CD4-positive, alpha-beta T cell treated with Interleukin-15 for 1 hour (primary cell): Measurements from ENCODE around the gene RYR2.

Experiments used
- DNase-seq: peaks from one replicate; pipeline ENCODE4 v3.0.0-alpha.2; 2020

Gene RYR2

DNA sequence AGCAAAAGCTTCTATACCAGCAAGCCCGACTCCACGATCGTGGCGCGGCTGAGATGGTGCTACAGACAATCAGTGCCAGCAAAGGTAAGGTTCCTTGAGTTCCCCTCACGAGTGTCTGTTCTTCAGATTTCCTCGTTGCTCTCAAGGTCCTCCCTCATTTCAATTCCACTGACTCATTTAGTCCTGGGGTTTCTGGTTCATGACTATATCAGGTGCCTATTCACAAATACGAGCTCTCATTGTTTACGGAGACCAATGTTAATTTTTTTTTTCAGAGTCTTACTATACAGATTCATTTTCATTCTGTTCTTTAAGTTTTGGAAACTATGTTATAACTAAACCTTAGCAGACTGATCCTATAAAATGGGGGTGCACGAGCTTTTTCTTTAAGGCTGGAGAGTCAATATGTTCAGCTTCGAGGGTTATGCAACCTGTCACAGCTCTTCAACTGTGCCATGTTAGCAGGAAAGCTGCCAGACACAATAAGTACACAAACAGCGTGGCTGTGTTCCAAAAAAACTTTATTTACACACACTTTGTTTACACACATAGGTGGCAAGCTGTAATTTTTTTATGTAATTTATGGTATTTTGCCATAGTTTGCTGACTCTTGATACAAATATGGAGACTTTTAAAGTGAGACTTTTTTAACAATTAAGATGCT, 714.5 kb downstream of the RYR2 start:
- DNase-seq, result no peak

GRCh38 chr1:237759377-237759776, 717.4 kb downstream of the RYR2 start:
- no peak for DNase-seq

DNA sequence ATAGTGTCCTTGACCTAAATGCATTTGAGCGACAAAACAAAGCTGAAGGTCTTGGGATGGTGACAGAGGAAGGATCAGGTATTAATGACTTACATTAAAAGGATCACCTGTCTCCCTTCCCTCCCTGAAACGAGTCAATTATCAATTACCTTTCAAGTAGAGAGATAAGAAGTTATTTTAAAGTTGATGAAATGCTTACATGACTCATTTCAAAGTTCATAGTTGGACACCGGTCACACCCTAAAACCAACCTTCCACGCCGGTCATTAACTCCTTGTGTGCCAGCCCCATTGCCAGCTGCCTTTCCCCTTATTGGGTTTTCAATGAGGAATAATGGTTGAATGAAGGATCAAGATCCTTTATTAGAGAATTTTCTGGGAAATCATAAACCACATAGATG, 719.0 kb downstream of the RYR2 start:
- no peak for DNase-seq

GRCh38 chr1:237763137-237763536, 721.2 kb downstream of the RYR2 start:
- no peak for DNase-seq

DNA sequence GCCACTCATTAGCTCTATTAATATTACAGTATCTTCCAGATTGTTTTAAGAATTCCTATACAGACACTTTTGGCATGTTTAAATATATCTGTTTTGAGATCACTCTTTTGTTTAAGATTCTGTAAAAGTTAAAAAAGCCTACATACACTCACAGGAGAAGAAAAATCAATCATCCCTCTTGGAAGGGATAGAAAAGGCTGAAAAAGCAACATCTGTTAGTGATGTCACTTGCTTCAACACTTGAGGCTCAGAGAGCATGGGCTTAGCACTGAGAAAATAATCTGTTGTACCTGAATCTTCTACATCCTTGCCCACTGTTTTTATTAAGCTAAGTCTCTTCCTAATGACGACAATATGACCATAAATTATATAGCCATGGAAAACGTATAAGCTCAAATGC, 721.8 kb downstream of the RYR2 start:
- DNase-seq, result no peak

DNA sequence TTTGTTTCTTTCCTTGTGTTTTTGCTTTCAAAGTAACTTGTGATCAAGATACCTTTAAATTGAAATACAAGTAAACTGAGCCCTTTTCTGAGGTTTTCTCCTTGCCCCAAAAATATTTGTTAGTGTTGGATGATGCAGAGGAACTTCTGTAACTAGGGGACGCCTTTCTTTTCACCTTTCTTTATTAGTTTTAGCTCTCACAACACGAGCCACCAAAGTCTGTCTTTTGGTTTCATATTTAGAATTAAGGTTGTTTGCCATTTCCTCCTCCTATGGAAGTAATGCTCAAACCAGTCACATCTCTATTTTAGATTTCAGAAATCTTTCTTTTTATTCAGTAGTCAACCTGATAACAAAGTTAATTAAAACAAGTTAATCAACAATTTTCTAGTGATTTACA, 727.9 kb downstream of the RYR2 start:
- no peak for DNase-seq

- no peak for DNase-seq
These were observed 730.0 kb downstream of the RYR2 start for GRCh38 chr1:237772009-237772408.

GRCh38 chr1:237774246-237774645, 732.3 kb downstream of the RYR2 start:
- DNase-seq, result no peak

DNA sequence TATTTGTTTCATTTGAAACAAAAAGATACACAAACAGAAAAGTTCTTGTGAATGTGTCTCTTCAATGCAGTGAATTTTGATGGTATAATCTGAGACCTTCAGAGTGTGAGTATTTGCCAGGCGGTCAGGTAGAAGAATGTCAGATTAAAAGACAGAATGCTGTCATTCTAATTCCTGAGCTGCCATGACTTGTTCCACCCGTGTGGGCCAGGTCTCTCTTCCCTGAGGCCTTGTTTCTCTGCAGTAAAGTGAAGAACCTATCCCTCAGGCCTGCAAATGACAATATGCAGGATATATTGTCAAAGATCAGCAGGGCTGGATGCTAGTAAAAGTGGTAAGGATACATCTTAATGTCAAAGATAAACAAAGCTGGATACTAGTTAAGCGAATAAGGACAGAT, 737.4 kb downstream of the RYR2 start:
- DNase-seq, result no peak

DNA sequence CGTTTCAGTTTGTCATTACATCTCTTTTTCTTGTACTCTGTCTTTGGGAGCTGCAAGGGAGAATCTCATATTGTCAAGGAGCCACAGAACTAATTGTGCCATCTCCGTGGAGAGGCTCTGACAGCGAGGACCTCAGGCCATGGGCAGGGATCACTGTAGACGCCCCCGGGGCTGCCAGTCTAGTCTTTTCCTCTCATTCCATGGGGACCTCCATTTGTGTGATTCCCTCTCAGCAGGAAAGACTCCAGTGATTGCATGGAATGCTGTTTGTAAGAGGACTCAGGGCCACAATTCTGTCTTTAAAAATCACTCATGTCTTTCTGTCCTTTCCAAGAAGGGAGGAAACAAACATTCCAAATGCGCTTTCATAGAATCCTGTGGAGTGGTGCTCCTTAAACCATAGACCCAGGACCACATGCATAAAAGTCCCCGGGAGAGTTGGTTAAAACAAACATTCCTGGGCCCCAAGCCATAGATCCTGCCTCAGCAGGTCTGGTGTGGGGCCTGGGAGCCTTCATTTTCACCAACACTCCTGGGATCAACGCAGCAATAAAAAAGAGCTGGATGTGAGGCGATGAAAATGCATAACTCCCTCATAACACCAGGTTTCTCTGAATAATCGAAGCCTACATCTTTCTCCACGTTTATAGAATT, 744.2 kb downstream of the RYR2 start:
- DNase-seq, result no peak

DNA sequence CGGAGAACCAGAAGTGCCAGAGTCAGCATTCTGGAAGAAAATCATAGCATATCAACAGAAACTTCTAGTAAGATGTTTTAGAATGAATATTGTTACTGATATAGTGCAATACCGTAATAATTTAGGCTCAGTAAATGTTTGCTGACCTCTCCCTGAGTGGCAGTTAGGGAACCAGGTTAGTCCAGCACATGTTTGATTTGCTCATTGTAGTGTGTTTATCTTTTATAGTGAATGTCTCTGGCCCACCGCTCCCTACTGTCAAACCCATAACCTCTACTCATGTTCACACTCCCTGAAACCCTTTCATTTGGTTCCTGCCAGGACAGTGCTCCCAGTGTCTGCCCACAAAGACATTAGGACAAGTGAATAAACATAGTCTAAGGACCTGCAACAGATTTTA, 746.1 kb downstream of the RYR2 start:
- no peak for DNase-seq

- DNase-seq, result no peak
These were observed 747.6 kb downstream of the RYR2 start for GRCh38 chr1:237789619-237790018.

DNA sequence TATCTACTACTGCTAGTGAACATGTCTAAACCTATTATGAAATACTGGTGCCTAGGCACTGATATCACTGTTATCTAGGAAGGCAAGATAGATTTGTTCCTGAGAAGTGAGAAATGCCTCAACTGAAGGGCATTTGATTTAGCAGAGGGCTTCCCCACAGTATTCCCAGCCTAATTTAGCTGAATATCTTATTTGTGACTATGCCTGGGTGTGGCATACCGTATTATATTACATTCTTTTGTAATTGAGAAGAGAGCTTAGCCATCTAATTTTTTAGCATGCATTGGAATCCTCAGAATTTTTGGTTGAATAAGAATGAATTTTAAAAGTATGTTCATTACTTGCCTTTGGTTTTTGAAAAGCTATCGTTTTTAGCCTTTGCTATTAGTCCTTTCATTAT, 749.6 kb downstream of the RYR2 start:
- DNase-seq, result no peak

GRCh38 chr1:237792149-237792548, 750.2 kb downstream of the RYR2 start:
- no peak for DNase-seq

GRCh38 chr1:237792726-237793125, 750.7 kb downstream of the RYR2 start:
- DNase-seq, result no peak

- DNase-seq, result no peak
These were observed 752.1 kb downstream of the RYR2 start for GRCh38 chr1:237794071-237794470.

GRCh38 chr1:237795558-237795957, 753.6 kb downstream of the RYR2 start:
- no peak for DNase-seq

- peak; percentile 21 for DNase-seq
These were observed 757.9 kb downstream of the RYR2 start for GRCh38 chr1:237799762-237800474.

- no peak for DNase-seq
These were observed 762.5 kb downstream of the RYR2 start for GRCh38 chr1:237804516-237804915.

GRCh38 chr1:237809099-237809498, 767.1 kb downstream of the RYR2 start:
- DNase-seq, result no peak

DNA sequence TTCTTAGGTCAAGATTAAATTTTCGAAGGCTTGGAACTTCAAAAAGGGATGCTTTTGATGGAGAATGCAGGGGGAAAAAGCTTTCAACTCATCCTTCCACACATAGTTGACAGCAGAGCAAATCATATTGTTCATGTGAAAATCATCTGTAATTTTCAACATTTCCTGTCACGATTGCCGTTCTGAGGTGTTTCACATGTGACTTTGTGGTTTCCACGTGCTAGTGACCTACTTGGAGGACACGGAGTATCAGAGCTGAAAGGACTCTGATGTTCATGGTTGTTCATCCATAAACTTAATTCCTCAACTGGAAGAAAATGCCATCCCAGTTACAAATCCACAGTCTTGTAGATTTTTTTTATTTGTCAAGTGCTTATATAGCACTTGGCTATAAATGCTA, 769.6 kb downstream of the RYR2 start:
- no peak for DNase-seq

DNA sequence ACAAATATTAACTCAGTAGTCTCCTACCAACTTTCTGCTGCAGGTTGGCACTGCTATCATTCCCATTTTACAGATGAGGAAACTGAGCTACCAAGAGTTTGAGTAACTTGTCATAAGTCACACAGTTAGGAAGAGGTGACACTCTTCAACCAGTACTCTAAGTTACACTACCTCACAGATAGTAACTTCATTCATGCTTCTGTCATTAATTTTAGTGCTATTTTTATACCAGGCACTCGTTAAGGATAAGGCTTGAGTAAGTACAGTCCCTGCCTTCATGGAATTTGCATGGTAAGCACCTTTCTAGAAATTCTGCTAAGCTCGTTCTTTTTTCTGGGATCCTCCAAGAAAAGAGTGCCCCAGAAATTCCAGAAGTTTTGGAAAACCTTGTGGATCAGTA, 770.1 kb downstream of the RYR2 start:
- DNase-seq, result no peak

- no peak for DNase-seq
These were observed 772.4 kb downstream of the RYR2 start for GRCh38 chr1:237814319-237814924.

GRCh38 chr1:237817277-237817676, 775.3 kb downstream of the RYR2 start:
- no peak for DNase-seq
